GM19455 (cell line): ENCODE results near the gene CCDC85C.

Source experiments
- ATAC-seq: cut with Tn5 transposase; IDR thresholded peaks from one replicate; pipeline ENCODE4 v1.9.1; 2021; ENCODE audit not compliant: unreplicated experiment

CCDC85C gene

GRCh38 chr14:99606359-99606758 lies 2.4 kb upstream of the CCDC85C start:
- ATAC-seq, result no peak

- peak; percentile 33 for ATAC-seq
Measured at GRCh38 chr14:99605299-99605961, 1.4 kb upstream of the CCDC85C start.

GRCh38 chr14:99604766-99605298 lies 825 bp upstream of the CCDC85C start:
- peak; percentile 36 for ATAC-seq

DNA sequence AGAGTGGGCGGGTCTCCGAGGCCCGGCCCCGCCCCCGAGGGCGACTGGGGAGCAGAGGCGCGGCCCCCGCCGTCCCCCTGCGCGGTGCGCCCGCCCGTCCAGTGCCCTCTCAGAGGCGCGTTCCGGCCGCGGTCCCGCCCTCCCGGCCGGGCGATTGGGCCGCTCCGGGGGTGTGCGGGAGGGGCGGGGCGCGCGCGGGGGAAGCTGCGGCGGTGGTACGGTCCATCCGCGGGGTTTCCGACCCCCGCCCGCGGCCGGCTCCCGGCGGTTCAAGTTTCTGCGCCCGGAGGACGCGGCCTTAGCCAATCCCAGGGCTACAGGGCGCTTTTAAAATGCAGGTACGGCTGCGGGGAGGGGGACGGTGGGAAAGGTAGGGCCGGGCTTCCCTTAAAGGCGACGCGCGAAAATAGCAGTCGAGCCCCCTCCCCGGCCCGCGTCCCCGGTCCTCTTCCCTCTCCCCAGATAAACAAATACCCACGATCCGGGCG lies 315 bp upstream of the CCDC85C start:
- ATAC-seq, result peak; percentile 86

DNA sequence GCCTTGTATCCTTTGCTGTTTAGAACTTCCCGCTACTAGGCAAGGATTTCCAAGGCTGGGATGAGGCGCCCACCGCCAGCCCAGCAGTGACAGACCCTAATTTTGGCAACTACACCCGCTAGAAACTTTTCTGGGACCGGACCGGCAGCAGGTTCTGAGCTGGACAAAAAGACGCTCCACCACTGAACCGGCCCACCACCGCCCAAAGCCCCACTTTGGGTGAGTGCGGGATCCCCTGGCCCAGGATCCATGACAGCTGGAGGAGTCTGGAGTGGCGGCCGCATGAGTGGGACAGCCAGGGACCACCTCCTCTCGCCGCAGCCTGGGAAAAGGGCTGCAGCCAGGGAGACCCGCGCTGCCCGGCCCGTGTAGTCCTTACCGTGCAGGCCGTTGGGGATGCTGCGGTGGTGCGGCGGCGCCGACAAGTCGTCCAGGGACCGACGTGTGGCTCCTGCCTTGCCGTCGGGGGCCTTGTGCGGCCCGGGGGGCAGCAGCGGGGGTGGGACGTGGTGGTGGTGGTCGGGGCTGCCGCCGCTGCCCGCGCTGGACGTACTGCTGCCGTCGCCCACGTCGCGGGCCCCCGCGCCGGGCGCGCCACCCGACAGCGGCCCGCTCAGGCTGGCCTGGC lies 1.1 kb downstream of the CCDC85C start:
- no peak for ATAC-seq

DNA sequence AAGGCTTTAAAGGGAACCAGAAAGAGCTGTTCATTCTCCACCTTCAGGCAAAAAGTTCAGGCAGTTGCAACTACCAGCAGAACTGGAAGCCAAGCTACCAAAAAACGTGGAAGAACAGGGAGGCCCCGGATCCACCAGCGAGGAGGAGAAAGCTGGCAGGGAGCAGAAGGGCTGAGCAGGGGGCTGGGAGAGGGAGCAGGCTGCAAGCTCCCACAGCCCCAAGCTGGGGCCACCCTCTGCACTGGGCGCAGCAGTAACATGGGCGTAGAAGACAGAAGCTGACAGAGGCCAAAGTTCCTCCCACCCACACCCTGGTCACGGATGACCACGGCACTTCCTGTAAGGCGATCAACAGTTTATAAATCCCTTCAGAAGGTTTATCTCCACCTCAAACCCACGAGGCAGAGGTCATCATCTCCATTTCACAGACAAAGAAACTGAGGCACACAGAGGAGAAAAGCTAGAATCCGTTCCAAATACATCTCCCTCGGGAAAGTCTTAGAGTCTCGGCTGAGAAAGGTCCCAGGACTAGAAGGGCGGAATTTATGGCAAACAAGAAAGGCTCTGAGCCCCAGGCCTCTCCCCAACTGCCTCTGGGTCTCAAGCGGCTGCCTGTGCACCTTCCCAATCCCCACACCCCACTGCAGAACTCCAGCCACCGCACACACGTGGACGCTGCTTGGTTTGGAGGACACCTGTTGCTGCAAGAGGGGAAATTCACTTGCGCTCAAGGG lies 1.8 kb downstream of the CCDC85C start:
- ATAC-seq, result no peak

- no peak for ATAC-seq
Measured at GRCh38 chr14:99601361-99601831, 2.6 kb downstream of the CCDC85C start.

DNA sequence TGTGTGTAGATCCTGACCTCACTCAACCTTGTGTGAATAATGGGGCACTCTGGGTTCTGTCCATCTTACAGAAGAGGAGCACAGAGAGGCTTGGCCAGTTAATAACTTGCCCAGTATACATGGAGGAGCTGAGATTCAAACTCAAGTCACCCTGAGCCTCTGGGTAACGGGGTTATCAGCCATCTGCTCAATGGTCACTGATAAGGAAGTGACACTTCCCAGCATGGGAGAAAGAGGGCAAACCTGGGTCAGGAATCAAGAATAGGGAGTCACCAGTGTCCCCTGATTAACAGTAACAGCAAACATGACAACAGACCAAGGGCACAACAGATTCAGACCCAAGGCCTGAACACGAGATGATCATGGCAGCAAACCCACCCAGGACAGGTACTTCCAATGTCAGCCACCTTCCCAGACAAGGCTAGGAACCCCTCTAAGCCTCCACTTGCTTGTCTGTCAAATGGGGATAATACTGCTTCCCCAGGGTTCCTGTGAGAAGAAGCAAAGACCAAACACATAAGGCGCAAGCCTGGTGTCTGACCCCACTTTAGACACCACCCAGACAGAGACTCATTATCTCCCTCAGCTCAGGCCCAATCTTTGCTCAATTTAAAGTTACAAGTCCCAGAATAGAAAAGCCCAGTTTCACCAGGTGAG lies 3.6 kb downstream of the CCDC85C start:
- ATAC-seq, result no peak

GRCh38 chr14:99599393-99599792 lies 4.6 kb downstream of the CCDC85C start:
- ATAC-seq, result no peak

DNA sequence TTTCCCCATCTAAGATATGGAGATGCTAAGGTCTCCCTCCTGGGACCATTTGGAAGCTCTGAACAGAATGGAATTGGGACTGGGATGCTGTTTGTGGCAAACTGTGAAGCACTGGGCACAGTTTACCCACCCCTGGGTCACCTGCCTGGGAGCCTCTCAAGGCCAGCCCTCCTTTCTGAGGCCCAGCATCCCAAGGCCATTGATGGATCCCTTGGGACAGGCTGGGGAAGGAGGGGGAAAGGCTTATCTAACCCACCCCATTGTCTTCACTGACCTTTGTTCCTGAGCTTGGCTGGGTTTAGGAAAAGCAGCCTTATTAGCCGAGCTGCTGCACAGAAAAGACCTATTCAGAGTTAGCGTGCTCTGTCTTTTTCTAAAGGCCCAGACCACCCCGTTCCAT lies 5.2 kb downstream of the CCDC85C start:
- ATAC-seq, result no peak

GRCh38 chr14:99597911-99598600 lies 6.0 kb downstream of the CCDC85C start:
- no peak for ATAC-seq

GRCh38 chr14:99596772-99597171 lies 7.2 kb downstream of the CCDC85C start:
- ATAC-seq, result no peak

DNA sequence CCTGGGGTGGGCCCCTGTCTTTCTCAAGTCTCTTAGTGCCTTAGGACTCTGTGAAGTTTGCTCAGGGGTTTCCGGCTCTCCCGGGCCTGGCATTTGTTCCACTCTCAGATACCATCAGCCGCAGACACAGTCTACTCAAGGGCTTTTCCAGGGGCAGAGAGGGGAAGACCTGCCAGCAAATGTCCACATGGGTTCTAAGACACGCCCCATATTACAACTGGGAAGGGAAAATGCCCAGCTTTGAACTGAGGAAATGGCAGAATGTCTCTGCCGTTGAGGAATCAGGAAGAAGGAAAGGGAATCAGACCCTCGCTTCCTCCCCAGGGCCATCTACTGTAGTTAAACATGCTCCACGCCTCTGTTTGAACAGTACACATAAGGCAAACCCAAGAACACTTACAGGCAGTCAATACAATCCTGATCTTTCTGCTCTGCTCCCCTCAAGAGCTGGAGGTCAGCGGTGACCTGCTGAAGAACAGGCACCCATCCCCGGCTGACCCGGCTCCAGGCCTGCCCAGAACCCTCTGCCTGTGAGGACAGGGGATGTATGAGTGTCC lies 7.9 kb downstream of the CCDC85C start:
- no peak for ATAC-seq

GRCh38 chr14:99595524-99595923 lies 8.5 kb downstream of the CCDC85C start:
- ATAC-seq, result no peak

GRCh38 chr14:99595034-99595433 lies 9.0 kb downstream of the CCDC85C start:
- peak; percentile 97 for ATAC-seq

DNA sequence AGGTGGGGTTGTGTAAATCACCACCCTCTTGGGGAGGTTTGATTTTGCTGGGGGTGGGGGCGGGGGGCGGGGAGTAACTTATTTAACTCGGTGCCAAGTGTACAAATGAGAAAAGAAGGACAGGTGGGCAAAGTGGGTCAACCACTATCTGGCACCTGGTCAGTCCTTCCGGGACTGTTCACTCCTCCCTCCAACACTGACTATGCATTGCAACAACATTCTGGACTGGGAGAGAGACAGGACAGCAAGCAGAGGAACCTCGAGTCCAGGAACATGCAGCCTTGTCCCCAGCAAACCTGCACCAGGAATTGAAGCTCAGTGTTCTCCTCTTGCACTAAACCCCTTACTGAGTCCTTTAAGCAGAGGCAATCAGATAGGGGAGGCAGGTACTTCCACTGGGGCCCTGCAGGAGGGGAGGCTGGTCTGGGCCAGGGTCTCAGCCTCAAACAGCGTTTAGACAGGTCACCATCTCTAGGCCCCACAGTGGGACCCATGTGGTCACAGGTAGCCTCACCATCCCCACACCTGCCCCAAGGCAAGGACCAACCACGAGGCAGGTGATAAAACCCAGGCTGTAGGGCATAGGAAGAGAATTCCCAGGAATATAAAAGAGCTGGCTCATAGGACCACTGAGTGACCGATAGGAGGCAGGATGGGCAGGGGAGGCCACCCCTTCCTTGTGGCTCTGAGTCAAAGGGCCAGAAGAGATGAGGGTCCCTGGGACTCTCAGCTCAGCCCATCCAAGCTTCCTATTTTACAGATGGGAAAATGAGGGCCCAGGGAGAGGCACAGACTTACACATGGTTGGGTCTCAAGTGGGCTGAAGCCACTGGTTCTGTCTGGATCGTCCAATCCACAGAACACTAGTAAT lies 9.8 kb downstream of the CCDC85C start:
- no peak for ATAC-seq

GRCh38 chr14:99592933-99593753 lies 10.9 kb downstream of the CCDC85C start:
- ATAC-seq, result no peak

GRCh38 chr14:99592394-99592793 lies 11.6 kb downstream of the CCDC85C start:
- no peak for ATAC-seq
